Activated CD4-positive, CD25-positive, alpha-beta regulatory T cell treated with anti-CD3 and anti-CD28 coated beads, Interleukin-2, amount 50 U/mL, for 24 hours (primary cell): ENCODE data around the gene E4F1.
A peak's percentile ranks its signal among the peaks of the same experiment; 100 is the strongest.

Experiments used
- ATAC-seq, 2 donors: fragments of 150-1000 bp; cut with Tn5 transposase; one replicate each; pipeline ENCODE4 v1.10.0; 2021; ENCODE audit warnings: mild to moderate bottlenecking in 1 of 2, moderate library complexity in 1 of 2

Gene E4F1, protein sequence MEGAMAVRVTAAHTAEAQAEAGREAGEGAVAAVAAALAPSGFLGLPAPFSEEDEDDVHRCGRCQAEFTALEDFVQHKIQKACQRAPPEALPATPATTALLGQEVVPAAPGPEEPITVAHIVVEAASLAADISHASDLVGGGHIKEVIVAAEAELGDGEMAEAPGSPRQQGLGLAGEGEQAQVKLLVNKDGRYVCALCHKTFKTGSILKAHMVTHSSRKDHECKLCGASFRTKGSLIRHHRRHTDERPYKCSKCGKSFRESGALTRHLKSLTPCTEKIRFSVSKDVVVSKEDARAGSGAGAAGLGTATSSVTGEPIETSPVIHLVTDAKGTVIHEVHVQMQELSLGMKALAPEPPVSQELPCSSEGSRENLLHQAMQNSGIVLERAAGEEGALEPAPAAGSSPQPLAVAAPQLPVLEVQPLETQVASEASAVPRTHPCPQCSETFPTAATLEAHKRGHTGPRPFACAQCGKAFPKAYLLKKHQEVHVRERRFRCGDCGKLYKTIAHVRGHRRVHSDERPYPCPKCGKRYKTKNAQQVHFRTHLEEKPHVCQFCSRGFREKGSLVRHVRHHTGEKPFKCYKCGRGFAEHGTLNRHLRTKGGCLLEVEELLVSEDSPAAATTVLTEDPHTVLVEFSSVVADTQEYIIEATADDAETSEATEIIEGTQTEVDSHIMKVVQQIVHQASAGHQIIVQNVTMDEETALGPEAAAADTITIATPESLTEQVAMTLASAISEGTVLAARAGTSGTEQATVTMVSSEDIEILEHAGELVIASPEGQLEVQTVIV

DNA sequence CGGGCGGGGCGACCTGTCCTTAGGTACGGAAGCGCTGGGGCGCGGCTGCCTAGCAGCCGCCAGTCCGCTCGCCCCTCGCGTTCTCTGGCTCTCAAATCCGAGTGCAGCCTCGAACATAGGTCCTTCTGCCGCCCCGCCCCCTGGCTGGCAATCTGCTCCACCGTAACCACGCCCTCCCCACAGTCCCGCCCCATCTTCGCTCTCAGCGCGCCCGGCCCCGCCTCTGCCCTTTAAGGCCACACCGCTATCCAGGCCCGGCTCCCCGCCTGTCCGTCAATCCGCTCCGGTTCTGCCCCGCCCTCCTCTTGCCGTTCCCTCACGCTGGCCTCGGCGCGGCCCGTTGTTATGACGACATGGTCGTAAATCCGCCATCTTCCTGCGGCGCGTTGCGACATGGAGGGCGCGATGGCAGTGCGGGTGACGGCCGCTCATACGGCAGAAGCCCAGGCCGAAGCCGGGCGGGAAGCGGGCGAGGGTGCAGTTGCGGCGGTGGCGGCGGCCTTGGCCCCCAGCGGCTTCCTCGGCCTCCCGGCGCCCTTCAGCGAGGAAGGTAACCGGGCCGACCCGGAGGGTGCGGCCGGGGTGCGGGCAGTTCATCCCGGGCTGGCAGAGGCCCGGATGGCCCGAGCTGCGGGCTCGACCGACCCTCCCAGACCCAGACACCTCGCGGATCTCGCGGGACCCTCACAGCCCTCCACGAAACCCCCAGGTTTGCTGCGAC is at the start of gene E4F1:
Gene E4F1, plus strand, starts transcription at position 371 of the 721 bp plus-strand sequence. Its CDS starts 23 bp downstream, at position 394.
- ATAC-seq = peak; percentile 98

DNA sequence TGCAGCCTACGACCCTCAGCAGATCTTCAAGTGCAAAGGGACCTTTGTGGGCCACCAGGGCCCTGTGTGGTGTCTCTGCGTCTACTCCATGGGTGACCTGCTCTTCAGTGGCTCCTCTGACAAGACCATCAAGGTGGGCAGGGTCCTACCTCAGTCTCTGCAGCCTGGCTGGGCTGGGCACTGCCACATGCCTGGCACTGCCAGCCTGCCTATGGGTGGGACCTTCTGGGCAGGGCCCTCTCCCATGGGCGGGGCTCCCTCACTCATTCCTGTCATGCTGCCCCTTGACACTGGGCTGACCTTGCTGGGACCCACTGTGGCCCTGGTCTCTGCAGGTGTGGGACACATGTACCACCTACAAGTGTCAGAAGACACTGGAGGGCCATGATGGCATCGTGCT is 49.5 kb upstream of the E4F1 start:
- ATAC-seq = no peak

DNA sequence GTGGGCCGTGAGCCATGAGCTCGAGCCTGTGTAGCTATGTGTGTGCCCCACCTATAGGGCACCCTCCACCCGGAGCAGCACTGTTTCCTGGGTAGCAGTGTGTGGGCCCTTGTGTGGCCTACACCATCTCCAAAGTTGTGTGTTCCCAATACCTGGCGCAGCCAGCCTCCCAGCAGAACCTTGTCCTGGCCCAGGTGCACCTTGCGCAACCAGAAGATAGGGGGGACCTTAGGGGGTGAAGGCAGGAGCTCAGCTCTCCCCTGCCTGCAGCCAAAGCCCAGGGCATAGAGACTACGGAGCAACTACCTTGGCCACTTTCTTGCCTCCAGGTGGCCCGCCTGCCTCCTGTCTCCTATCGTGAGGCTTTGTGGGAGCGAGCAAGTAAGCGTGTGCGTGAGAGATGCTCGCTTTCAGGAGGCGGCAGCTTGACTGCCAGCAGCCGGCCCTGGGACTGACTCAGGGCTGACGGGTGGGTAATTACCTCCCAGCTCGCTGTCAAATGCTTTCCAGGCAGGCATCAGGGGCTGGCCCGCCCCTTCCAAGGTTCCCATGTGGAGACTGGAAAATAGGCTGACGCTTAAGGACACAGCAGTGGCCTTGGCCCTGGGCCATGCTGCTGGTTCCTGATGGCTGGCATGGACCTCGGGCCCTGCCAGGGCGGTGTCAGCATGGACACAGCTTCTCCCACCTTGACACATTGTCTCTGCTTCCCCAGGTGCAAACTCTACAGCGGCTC is 48.8 kb upstream of the E4F1 start:
- no peak for ATAC-seq

DNA sequence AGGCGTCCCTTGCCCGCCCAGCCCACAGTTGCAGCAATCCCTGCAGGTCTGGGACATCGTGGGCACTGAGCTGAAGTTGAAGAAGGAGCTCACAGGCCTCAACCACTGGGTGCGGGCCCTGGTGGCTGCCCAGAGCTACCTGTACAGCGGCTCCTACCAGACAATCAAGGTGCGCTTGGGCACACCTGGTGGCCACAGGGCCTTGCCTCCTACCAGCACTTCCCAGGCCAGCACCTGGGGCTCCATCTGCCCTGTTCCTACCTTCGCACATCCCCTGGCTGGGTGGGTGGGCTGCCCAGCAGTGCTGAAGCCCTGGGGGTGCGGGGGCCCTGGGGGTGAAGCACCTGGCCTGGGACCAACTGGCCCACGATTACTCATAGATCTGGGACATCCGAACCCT is 47.9 kb upstream of the E4F1 start:
- ATAC-seq = no peak

DNA sequence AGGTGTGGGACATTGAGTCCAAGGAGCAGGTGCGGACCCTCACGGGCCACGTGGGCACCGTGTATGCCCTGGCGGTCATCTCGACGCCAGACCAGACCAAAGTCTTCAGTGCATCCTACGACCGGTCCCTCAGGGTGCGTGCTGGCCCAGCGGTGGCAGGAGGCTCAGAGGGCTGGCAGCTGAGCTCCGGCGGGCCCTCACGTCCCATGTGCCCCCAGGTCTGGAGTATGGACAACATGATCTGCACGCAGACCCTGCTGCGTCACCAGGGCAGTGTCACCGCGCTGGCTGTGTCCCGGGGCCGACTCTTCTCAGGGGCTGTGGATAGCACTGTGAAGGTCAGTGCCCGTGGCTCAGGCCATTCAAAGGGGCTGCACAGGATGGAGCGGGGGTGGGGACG is 47.3 kb upstream of the E4F1 start:
- ATAC-seq = no peak

DNA sequence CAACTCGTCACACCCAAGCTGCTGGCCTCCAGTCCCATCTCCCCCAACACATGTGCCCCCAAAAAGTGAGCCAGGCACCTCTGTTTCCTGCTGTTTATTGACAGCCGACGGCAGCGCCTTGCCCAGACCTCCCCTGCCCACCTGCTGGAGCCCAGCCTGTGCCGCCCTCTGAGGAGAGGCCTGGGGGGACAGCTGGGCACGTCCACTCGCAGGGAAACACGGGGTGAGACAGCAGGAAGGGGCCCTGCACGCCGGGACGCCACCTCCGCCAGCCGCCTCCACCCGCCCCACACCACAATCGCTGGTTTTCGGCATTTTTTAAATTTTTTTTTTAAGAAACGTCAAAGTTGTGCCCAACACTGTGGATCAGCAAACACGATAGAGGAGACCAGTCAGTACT is 46.3 kb upstream of the E4F1 start:
- no peak for ATAC-seq

DNA sequence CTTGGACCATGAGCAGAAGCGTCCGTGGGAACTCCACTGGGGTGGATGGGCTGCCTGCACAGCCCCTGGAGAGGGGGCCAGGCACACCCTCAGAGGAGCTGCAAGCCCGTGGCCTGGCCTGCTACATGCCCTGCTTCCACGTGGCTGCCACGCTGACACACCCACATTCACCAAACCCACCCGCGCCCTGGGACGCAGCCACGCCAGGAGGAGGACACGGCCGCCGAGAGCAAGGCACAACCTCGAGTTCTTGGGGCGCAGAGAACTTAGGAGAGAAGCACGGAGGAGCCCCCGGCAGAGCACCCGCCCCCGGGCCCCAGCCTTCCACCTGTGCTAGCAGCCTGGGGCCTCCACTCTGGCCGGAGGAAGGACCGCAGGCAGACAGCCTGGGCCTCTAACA is 45.8 kb upstream of the E4F1 start:
- ATAC-seq = no peak

DNA sequence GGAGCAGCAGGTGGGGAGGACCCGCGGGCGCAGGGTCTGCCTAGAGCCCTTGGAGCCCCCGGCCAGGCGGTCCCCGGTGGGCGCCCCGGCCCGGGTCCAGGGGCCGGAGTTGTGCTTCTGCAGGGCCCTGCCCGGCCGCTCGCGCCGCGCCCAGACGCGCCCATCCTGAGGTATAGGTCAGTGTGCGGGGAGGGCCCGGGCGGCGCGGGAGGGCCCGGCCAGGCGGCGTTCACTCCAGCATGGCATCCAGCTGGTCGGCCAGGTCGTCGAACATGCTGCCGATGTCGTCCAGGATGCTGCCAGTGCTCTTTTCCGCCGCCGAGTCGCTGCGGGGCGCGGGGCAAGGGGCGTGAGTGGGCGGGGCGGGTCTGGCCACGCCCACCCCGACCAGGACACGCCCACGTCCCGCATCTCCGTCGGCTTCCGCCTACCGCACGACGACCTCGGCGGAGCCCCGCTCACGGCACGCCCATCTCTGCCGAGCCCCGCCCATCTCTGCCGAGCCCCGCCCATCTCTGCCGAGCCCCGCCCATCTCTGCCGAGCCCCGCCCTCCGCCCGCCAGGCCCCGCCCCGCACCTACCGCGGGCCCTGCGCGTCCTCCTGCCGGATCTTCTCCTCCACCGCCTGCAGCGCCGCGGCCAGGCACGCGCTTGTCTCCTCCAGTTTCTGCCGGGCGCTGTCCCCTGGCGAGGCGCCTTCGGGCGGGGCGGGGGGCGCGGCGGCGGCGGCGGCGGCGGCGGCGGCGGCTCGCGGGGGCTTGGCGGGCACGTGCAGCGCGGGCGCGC is 44.9 kb upstream of the E4F1 start:
- peak; percentile 24 to 46 for ATAC-seq

DNA sequence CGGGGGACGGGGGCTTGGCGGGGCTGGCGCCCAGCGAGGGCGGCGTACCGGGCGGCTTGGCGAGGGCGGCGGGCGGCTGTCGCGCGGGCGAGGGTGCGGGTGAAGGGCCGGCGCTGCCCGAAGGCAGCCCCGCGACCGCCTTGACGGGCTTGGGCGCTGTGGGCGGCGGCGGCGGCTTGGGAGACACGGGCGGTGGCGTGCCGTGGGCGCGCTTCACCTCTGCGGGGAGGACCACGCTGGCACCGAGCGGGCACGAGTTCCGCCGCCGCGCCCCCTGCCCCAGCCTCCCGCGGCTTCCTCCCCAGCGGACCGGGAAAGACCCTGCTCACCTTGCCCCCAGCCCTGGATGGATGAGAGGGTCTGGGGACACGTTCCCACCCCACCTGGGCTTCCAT is 44.3 kb upstream of the E4F1 start:
- no peak for ATAC-seq

DNA sequence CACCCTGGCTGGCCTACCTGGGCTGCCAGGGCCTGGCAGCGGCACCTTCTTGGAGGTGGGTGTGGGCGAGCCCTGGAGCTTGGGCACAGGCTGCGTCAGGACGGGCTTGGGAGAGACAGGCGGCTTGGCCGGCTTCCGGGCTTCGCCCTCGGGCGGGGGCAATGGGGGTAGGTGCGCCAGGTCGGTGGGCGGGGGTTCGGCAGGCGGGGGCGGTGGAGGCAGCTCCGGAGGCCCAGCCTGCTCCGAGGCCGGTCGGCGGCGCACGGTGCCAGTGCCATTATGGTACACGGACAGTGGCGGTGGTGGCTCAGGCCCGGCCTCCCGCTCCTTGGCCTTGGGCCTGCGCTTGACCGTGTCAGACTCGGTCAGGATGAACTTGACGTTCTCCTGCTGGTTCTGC is 43.8 kb upstream of the E4F1 start:
- ATAC-seq = no peak

DNA sequence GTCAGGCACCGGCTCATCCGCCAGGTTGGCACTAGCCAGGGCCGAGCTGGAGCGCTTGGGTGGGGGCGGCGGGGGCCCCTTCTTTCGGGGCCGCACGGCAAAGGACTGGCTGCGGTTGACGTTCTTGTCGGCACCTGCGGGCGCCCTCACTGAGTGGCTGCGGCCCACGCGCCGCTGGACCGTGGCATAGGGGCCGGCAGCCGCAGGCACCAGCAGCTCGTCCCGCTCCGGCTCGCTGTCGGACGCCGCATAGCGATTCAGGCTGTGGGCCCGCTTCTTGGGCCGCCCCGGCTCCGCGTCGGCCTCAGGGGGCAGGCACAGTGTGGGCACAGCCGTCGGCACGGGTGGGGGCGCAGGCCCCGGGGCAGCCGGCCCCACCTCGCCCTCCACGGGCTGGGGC is 42.9 kb upstream of the E4F1 start:
- ATAC-seq = no peak

DNA sequence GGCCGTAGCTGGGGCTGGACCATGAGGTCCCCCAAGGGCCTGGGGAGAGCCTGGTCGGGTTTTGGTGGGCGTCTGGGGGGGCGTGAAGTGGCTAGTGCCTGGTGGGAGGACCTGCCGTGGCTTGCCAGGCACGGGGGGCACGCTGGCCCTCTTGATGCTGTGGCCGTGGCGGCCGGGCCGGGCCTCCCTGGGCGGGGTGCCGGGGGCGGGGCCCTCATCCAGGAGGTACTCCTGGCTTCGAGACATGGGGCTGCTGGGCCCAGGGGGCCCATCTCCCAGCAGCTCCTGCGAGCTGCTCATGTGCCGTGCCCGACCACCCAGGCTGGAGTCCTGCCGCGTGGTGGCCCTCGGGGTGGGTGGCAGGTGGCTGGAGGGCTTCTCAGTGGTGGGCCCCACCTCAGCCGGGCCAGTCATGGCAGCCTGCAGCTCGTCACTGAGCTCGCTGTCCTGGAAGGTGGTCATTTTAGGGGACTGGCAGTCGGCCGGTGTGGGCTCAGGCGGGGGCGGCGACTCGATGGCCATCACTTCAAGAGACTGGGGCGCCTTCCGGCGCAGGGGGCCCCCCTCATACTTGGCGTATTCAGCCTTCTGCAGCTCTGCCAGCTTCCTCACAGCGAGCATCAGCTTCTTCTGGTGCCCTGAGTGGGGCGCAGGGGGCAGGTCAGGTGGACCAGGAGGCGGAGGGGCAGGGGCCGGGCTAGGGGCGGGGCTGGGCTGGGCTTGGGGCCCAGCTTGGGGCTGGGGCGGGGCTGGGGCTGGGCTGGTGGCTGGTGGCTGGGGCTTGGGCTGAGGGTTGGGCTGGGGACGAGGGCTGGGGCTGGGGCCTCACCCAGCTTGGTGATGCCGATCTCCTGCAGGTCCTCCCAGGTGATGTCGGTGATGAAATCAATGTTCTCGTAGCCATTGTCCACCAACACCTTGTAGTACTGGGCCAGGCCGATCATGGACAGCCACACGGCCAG is 42.1 kb upstream of the E4F1 start:
- no peak for ATAC-seq

DNA sequence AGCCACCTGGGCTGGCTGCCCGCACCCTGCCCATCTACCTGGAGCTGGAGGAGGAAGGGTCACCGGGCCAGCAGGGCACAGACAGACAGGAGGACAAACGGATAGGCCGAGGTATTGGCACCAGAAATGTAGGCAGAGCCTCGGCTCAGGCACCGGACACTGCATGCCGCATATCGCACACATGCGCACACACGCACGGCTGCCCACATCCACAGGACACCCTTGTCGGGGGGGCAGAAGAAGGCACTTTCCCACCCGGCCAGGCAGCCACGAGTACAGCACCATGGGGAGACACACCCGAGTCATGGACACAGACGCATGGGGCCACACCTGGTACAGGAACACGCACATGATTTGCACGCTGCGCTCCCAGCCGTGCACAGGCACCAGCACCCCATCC is 41.4 kb upstream of the E4F1 start:
- no peak for ATAC-seq

DNA sequence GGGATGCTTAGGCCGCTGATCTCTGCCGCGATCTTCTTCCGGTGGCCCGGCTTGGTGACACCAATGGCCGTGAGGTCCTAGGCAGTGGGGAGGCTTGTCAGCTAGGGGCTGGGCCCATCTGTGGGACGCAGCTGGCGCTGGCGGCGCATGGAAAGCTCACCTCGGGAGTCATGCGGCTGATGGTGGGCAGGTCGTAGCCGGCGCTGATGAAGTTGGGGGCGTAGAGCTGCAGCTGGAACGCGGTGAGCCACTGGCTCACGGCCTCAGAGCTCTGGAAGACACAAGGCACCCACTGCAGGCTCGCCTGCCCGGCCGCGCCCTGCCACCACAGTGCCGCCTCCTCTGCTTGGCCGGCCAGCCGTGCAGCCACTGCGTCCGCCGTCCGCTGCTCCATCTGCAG is 39.7 kb upstream of the E4F1 start:
- ATAC-seq = no peak

DNA sequence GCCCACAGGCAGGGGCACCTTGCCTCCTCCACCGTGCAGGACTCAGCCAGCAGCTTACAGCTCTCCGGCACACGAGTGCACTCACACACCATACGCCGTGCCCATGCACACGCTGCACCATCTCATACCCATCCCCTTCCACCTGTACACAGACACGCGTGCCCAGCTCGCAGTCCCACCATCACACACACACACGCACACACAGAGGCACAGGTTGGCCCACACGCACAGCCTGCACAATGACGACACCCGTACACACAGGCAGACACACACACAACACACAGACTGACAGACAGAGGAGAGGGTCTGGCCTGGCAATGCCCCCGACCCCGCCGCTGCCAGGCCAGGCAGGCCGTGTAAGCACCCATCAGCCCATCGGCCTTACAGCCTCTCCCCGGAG is 39.0 kb upstream of the E4F1 start:
- ATAC-seq = no peak

DNA sequence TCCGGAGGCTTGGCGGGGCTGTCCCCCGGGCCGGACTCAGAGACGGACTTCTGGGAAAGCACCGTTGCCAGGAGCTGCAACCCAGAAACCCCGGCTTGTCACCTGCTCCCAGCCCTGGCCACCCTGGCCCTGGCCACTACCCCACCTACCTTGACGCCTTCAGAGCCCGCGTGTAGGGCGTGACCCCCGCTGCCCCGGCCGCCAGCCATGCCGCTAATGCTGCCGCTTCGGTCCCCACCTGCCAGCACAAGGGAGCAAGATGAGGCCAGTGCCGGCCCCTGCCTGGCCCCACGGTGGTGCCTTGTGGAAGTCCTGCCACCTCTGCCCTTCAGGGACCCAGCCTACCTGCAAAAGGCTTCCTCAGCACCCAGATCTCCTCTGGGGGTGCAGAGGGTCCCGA is 38.4 kb upstream of the E4F1 start:
- no peak for ATAC-seq

DNA sequence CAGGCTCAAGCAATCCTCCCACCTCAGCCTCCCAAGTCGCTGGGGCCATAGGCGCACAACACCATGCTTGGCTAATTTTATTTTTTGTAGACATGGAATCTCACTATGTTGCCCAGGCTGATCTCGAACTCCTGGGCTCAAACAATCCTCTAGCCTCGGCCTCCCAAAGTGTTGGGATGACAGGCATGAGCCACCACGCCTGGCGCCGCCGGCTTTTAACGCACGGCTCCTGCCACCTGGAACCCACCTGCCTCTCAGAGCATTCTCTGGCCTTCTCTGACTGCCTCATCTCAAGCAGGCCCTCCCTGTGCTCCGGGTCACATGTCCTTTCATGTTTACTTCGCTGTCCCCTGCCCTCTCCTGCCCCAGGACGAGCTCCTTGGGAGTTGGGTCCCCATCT is 37.3 kb upstream of the E4F1 start:
- ATAC-seq = no peak

DNA sequence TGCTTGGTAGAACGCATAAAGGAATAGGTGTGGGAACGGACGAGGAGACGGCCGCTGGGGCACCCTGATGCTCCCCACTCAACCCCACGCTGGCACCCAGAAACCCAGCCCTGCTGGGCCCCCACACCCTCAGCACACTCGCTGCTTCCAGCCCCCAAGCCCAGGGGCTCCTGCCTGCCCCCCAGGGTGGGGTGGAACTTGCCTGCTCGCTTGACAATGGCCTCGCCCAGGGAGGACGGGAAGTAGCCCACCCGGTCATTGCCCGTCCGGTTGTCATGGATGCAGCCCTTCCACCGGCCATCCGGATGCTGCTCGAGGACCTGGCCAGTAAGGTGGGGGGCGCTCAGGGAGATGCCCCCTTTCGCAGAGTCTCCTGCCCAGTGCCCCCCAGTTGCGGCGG is 36.9 kb upstream of the E4F1 start:
- no peak for ATAC-seq

DNA sequence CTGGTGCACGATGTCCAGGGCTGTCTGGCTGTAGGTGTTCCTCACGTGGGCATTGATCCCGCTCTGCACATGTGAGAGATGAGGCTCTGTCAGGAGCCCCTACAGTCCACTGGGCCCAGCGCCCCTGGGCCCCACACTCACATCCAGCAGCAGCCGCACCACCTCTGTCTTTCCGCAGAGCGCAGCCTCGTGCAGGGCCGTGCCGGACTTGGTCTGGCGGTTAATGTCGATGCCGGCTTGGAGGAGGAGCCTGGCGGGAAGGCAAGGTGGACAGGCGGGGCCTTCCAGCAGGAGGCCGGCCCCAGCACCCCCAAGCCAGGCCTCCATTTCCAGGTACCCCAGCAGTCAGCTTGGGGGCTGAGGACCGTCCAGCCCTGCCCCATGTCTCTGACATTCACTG is 36.2 kb upstream of the E4F1 start:
- no peak for ATAC-seq

DNA sequence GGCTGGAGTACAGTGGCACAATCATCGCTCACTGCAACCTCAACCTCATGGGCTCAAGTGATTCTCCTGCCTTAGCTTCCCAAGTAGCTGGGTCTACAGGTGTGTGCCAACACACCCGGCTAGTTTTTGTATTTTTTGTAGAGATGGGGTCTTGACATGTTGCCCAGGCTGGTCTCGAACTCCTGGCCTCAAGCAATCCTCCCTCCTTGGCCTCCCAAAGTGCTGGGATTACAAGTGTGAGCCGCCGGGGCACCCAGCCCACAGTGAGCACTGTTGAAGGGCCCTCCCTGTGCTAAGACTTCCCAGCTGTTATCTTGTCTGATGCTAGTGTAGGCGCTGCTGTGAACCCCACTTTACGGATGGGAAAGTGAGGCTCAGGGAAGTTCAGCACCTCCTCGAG is 35.0 kb upstream of the E4F1 start:
- ATAC-seq = no peak
